Psoas muscle (tissue), 8 donors: Measurements from ENCODE around the gene PMF1. TPM values are rescaled to one million over a fixed set of nuclear protein-coding genes. Genes with fewer than 3 reads are reported as not detected.
A peak's percentile ranks its signal among the peaks of the same experiment; 100 is the strongest.
"Not testable (repeated sequence)": the region's sequence is repeated elsewhere in the genome, so short reads cannot be mapped to it uniquely, and the experiment has no call there.

Experiments
- ATAC-seq, 4 donors: fragments of 200-7000 bp; cut with Tn5 transposase; one replicate each; pipeline ENCODE4 v1.9.1; 2020; ENCODE audit warnings: moderate library complexity in 3 of 4, mild to moderate bottlenecking in 2 of 4
- DNase-seq, 2 donors: peaks; one replicate each; pipeline ENCODE4 v3.0.0-alpha.2; 2020
- H3K27ac ChIP-seq: fragments of 200-600 bp; one replicate; pipeline ENCODE4 v1.8.0; 2022
- H3K27me3 ChIP-seq, 3 donors: fragments of 200-600 bp in 1 of 3; one replicate each; pipeline versions ENCODE4 v1.6.1 to v1.8.0; 2013 to 2022; ENCODE audit warnings: low read length in 2 of 3, mild to moderate bottlenecking in 2 of 3, moderate library complexity in 1 of 3; ENCODE audit not compliant: insufficient read depth in 3 of 3
- H3K36me3 ChIP-seq, 2 donors: fragments of 200-600 bp in 1 of 2; one replicate each; pipeline versions ENCODE4 v1.6.1 to v1.8.0; 2013 to 2022; ENCODE audit warnings: low read depth in 1 of 2, mild to moderate bottlenecking in 1 of 2, moderate library complexity in 1 of 2; ENCODE audit not compliant: insufficient read depth in 1 of 2
- H3K4me1 ChIP-seq: fragments of 200-600 bp; one replicate; pipeline ENCODE4 v1.8.0; 2022
- H3K4me3 ChIP-seq: fragments of 200-600 bp; one replicate; pipeline ENCODE4 v1.8.0; 2022; ENCODE audit warnings: mild to moderate bottlenecking
- H3K9me3 ChIP-seq: fragments of 200-600 bp; one replicate; pipeline ENCODE4 v1.8.0; 2022
- WGBS, 3 donors: extraction: QIAGEN DNeasy Blood & Tissue Kit; methylation state at CpG; one replicate each; pipeline versions ENCODE4 v1.1.6 to v1.1.7; 2013; 5-methylcytosine and 5-hydroxymethylcytosine counted together
- intact Hi-C, 2 donors: fragments of 100-400 bp; cut with DNase I; formaldehyde crosslinking; loops; one replicate each; pipeline versions ENCODE4 v1.11.0 to v1.14.2; 2022
- polyA plus RNA-seq, 3 donors: library from polyadenylated mRNA; stranded (reverse); fragments of 200-250 nt; gene quantifications; one replicate each; pipeline ENCODE4 v1.2.3, GENCODE V29; 2013
- total RNA-seq, 4 donors: library from RNA; stranded (reverse); fragmentation: NEBNext Ultra II Directional in 2 of 4; extraction: Animal tissue kit (Norgen Biotek cat#: 25700) in 2 of 4; gene quantifications; one replicate each; pipeline versions ENCODE4 v1.2.1 to v1.2.4, GENCODE V29; 2021 to 2023
- TF ChIP-seq, protein P1 (sequence below): fragments of 200-600 bp; IDR thresholded peaks from one replicate; pipeline ENCODE4 v1.8.0; 2022; ENCODE audit warnings: antibody characterized with exemption
- donor health status: healthy with polysubstance abuse.
- donor health status: DM: no; HTN: no; CAD: no; lungs with moderate emphysema.
- donor health status: Bipolar disorder and iron deficiency.
- donor health status: healthy.
- donor health status: DM: yes; HTN: yes; CAD: no.
- donor health status: DM: no; HTN: no; CAD: no.
- donor health status: DM: no; HTN: no; CAD: no.
- donor health status: DM: yes; HTN: yes; CAD: no.

PMF1 gene
- total and polyA plus RNA-seq, 7 donors: 47.9 to 93.4 (median 72.1) TPM

DNA sequence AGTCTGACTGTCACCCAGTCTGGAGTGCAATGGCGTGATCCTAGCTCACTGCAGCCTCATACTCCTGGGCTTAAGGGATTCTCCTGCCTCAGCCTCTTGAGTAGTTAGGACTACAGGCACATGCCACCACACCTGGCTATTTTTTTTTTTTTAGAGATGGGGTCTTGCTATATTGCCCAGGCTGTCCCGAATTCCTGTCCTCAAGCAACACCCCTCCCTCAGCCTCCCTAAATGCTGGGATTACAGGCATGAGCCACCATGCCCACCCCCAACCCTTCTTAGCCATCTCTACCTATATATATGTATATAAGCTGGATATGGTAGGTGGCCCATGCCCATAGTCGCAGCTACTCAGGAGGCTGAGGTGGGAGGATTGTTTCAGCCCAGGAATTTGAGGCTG lies 32.3 kb upstream of the PMF1 start:
- Histone ChIP-seq H3K4me1 (no peaks in the 10 kb centered on the region), H3K27me3 (peaks cover 0 to 4% (median 0%) of the 10 kb centered on the region in 3 donors), H3K9me3 (no peaks in the 10 kb centered on the region), H3K27ac (no peak overlapping the region), H3K36me3 (peaks cover 0 to 7% of the 10 kb centered on the region in 2 donors), H3K4me3 (no peak overlapping the region)
- DNase-seq (no peak), ATAC-seq (no peak)
- TF ChIP-seq, protein P1, sequence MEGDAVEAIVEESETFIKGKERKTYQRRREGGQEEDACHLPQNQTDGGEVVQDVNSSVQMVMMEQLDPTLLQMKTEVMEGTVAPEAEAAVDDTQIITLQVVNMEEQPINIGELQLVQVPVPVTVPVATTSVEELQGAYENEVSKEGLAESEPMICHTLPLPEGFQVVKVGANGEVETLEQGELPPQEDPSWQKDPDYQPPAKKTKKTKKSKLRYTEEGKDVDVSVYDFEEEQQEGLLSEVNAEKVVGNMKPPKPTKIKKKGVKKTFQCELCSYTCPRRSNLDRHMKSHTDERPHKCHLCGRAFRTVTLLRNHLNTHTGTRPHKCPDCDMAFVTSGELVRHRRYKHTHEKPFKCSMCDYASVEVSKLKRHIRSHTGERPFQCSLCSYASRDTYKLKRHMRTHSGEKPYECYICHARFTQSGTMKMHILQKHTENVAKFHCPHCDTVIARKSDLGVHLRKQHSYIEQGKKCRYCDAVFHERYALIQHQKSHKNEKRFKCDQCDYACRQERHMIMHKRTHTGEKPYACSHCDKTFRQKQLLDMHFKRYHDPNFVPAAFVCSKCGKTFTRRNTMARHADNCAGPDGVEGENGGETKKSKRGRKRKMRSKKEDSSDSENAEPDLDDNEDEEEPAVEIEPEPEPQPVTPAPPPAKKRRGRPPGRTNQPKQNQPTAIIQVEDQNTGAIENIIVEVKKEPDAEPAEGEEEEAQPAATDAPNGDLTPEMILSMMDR: no peak
- intact Hi-C loops: no loop called here
- WGBS, 3 donors: 90 to 93% (median 93%) methylated on average over 3 of the region's 3 CpGs

DNA sequence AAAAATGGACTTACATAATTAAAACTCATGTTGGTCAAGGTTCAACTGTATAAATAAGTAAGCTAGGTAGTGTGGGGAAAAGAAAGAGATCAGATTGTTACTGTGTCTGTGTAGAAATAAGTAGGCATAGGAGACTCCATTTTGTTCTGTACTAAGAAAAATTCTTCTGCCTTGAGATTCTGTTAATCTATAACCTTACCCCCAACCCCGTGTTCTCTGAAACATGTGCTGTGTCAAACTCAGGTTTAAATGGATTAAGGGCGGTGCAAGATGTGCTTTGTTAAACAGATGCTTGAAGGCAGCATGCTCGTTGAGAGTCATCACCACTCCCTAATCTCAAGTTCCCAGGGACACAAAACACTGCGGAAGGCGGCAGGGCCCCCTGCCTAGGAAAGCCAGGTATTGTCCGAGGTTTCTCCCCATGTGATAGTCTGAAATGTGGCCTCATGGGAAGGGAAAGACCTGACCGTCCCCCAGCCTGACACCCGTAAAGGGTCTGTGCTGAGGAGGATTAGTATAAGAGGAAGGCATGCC lies 31.3 kb upstream of the PMF1 start:
- H3K4me3 ChIP-seq, ATAC-seq, DNase-seq, H3K4me1 ChIP-seq, H3K27ac ChIP-seq, intact Hi-C loops, H3K27me3 ChIP-seq, H3K9me3 ChIP-seq, H3K36me3 ChIP-seq: not testable (repeated sequence)
- WGBS, 3 donors: 20 to 27% (median 24%) methylated on average over 8 of the region's 8 CpGs

DNA sequence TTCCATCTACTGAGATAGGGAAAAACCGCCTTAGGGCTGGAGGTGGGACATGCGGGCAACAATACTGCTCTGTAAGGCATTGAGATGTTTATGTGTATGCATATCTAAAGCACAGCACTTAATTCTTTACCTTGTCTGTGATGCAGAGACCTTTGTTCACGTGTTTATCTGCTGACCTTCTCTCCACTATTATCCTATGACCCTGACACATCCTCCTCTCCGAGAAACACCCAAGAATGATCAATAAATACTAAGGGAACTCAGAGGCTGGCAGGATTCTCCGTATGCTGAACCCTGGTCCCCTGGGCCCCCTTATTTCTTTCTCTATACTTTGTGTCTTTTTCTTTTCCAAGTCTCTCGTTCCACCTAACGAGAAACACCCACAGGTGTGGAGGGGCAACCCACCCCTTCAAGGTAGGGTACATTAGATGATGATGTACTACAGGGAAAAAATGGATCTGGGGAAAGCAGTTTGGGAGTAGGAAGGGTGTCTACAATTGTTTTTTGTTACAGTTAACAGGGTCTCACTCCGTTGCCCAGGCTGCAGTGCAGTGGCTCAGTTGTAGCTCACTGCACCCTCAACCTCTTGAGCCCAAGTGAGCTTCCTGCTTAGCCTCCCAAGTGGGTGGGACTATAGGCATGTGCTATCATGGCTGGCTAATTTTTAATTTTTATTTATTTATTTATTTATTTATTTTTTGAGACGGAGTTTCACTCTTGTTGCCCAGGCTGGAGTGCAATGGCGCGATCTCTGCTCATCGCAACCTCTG lies 30.6 kb upstream of the PMF1 start:
- not testable (repeated sequence) for H3K27ac ChIP-seq, H3K4me1 ChIP-seq, H3K36me3 ChIP-seq, H3K27me3 ChIP-seq, H3K9me3 ChIP-seq, DNase-seq, ATAC-seq, H3K4me3 ChIP-seq
- 67 to 76% (median 72%) methylated on average over 11 to 12 of the region's 12 CpGs for WGBS, 3 donors
- intact Hi-C loops: loop anchor here in 1 of 2 donors (2.0 kb wide), 1 partner anchor 35 kb away; no protein-coding TSS in a partner anchor

DNA sequence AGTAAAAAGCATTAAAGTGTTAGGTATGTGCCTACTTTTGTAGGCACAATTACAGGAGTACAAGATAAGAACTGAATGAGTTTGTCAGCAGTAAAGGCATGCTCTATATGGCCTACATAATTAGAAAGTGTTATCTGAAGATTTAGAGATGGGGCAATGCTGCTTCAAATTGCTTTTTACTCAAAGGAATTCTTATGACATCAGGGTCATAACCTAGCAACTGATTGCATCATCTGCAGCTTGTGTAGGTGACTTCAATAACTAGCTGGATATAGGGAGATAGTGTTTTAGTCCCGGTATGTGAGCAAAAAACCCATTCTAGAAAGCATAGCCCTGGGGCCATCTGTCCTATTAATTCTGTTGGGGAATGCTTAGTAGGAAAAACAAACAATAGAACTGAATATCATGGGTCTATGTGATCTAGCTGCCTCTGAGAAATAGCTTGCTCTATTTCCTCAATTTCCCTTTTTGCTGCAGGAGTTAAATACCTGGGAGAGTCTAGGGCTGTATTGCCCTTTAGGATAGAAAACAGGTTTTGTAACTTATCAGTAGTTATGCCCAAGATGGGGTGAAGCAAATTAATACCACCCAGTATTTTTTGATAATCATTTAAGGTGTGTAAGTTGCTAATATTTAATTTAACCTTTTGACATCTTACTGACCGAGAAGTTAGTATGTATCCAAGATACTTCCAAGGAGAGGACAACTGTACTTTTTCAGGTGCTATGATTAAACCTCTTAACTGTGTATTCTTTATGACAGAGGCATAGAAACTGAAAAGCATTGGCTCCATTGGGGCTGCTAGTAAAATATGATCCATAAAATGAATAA lies 26.2 kb upstream of the PMF1 start:
- H3K36me3 ChIP-seq, H3K4me3 ChIP-seq, H3K27ac ChIP-seq, DNase-seq, H3K27me3 ChIP-seq, ATAC-seq, H3K4me1 ChIP-seq, H3K9me3 ChIP-seq, intact Hi-C loops: not testable (repeated sequence)
- WGBS, 3 donors: 89 to 91% (median 90%) methylated on average over 2 of the region's 2 CpGs

DNA sequence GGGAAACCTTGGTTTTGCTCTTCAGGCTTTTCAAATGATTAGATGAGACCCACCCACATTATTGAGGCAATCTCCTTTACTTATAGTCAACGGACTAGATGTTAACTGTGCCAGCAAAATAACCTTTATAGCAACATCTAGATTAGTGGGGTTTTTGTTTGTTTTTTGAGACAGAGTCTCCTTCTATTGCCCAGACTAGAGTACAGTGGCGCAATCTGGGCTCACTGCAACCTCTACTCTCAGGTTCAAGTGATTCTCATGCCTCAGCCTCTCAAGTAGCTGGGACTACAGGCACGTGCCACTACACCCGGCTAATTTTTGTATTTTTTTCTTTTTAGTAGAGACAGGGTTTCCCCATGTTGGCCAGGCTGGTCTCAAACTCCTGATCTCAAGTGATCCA lies 22.5 kb upstream of the PMF1 start:
- H3K27ac ChIP-seq, H3K27me3 ChIP-seq, H3K9me3 ChIP-seq, DNase-seq, H3K36me3 ChIP-seq, H3K4me3 ChIP-seq, intact Hi-C loops, ATAC-seq: not testable (repeated sequence)
- H3K4me1 ChIP-seq: peaks cover 17% of the 10 kb centered on the region
- WGBS, 3 donors: 72 to 78% (median 72%) methylated on average over 4 of the region's 4 CpGs

DNA sequence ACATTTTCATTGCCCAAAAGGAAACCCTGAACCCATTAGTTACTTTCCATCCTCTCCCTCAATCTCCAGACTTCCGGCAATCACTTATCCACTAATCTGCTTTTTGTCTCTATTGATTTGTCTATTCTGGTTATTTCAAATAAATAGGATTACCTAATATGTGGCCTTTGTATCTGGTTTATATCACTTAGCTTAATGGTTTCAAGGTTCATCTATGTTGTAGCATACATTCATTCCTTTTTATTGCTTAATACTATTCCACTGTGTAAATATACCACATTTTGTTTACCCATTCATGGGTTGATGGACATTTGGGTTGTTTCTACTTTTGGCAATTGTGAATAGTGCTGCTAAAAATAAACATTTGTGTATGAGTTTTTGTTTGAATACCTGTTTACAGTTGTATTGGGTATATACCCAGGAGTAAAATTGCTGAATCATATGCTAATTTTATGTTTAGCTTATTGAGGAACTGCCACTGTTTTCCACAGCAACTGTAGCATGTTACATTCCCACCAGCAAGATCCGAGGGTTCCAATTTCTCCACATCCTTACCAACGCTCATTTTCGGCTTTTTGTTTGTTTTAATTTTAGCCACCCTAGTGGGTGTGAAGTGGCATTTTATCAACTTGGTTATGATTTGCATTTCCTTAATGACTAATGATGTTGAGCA lies 21.4 kb upstream of the PMF1 start:
- peak overlapping the region; percentile 10 for H3K27ac ChIP-seq
- ATAC-seq: no peak
- peaks cover 28% of the 10 kb centered on the region for H3K4me1 ChIP-seq
- WGBS, 3 donors: 84 to 87% (median 87%) methylated on average over 4 of the region's 4 CpGs
- intact Hi-C loops: no loop called here
- TF ChIP-seq, protein P1: no peak
- H3K36me3 ChIP-seq: peaks cover 3 to 12% of the 10 kb centered on the region in 2 donors
- no peak for DNase-seq
- no peak overlapping the region for H3K4me3 ChIP-seq
- H3K27me3 ChIP-seq: no peaks in the 10 kb centered on the region
- H3K9me3 ChIP-seq: no peaks in the 10 kb centered on the region
